Posterior vena cava (tissue), 2 donors: Measurements from ENCODE around the gene DERA. TPM values are rescaled to one million over a fixed set of nuclear protein-coding genes. Genes with fewer than 3 reads are reported as not detected.
"Not testable (repeated sequence)": the region's sequence is repeated elsewhere in the genome, so short reads cannot be mapped to it uniquely, and the experiment has no call there.

ENCODE experiments used
- DNase-seq: peaks from one replicate; pipeline ENCODE4 v3.0.0-alpha.2; 2020; ENCODE audit warnings: low spot score
- intact Hi-C, 2 donors: fragments of 100-400 bp; cut with DNase I; formaldehyde crosslinking; loops; one replicate each; pipeline versions ENCODE4 v1.14.1 to v1.14.2; 2022 to 2023
- total RNA-seq, 2 donors: library from RNA; stranded (reverse); fragmentation: NEBNext Ultra II Directional; extraction: Animal tissue kit (Norgen Biotek cat#: 25700); gene quantifications; one replicate each; pipeline ENCODE4 v1.2.1, GENCODE V29; 2021
- donor health status: DM: yes; HTN: yes; CAD: no.
- donor health status: DM: yes; HTN: yes; CAD: no.

The DERA gene
- total RNA-seq, 2 donors from 2014 or later, result 20.1 to 23.6 TPM

- intact Hi-C loops, result no loop called here
- no peak for DNase-seq
These were observed 44.1 kb downstream of the DERA start for GRCh38 chr12:15955281-15955680.

GRCh38 chr12:15956010-15956409 lies 44.9 kb downstream of the DERA start:
- intact Hi-C loops, result no loop called here
- no peak for DNase-seq

GRCh38 chr12:15956413-15957185 lies 45.5 kb downstream of the DERA start:
- intact Hi-C loops, result no loop called here
- DNase-seq, result no peak

GRCh38 chr12:15962760-15963159 lies 51.6 kb downstream of the DERA start:
- no peak for DNase-seq
- intact Hi-C loops, result no loop called here

GRCh38 chr12:15963271-15963670 lies 52.1 kb downstream of the DERA start:
- intact Hi-C loops, result no loop called here
- no peak for DNase-seq

- intact Hi-C loops, result no loop called here
- no peak for DNase-seq
These were observed 55.3 kb downstream of the DERA start for GRCh38 chr12:15966426-15966825.

- intact Hi-C loops, DNase-seq: not testable (repeated sequence)
These were observed 55.9 kb downstream of the DERA start for GRCh38 chr12:15967053-15967452.

- no peak for DNase-seq
- intact Hi-C loops, result no loop called here
These were observed 60.1 kb downstream of the DERA start for GRCh38 chr12:15971211-15971610.

GRCh38 chr12:15972894-15973293 lies 61.8 kb downstream of the DERA start:
- intact Hi-C loops, result no loop called here
- no peak for DNase-seq

GRCh38 chr12:15977999-15978951 lies 67.1 kb downstream of the DERA start:
- intact Hi-C loops, result no loop called here
- no peak for DNase-seq

GRCh38 chr12:15979096-15980092 lies 68.3 kb downstream of the DERA start:
- no peak for DNase-seq
- intact Hi-C loops, result no loop called here

- intact Hi-C loops, result no loop called here
- no peak for DNase-seq
These were observed 70.9 kb downstream of the DERA start for GRCh38 chr12:15982071-15982470.

GRCh38 chr12:15982471-15982870 lies 71.3 kb downstream of the DERA start:
- no peak for DNase-seq
- intact Hi-C loops, result no loop called here

- intact Hi-C loops, result no loop called here
- DNase-seq, result no peak
These were observed 71.8 kb downstream of the DERA start for GRCh38 chr12:15982921-15983320.

- intact Hi-C loops, result no loop called here
These were observed 73.1 kb downstream of the DERA start for GRCh38 chr12:15984097-15984800.

GRCh38 chr12:15984963-15985362 lies 73.8 kb downstream of the DERA start:
- intact Hi-C loops, result no loop called here

More at GRCh38 chr12:15984097-15984800, 73.1 kb downstream of the DERA start:
- no peak for DNase-seq

GRCh38 chr12:15987696-15988095 lies 76.6 kb downstream of the DERA start:
- intact Hi-C loops, result no loop called here
- DNase-seq, result no peak

More at GRCh38 chr12:15984963-15985362, 73.8 kb downstream of the DERA start:
- no peak for DNase-seq

- DNase-seq, result peak; percentile 47
- intact Hi-C loops, result no loop called here
These were observed 78.0 kb downstream of the DERA start for GRCh38 chr12:15988983-15989755.
